HT-29 (cell line): ENCODE data around the gene OR2K2. TPM values are rescaled to one million over a fixed set of nuclear protein-coding genes. Genes with fewer than 3 reads are reported as not detected.
"Not testable (repeated sequence)": the region's sequence is repeated elsewhere in the genome, so short reads cannot be mapped to it uniquely, and the experiment has no call there.

Experiments used
- DNase-seq: peaks from one replicate; pipeline ENCODE4 v3.0.0-alpha.2; 2015; ENCODE audit warnings: low spot score
- total RNA-seq: library from RNA; depleted of rRNA; stranded (reverse); fragments of >200 nt; shearing (Covaris generic); gene quantifications from 2 replicates; pipeline ENCODE4 v1.2.3, GENCODE V29; 2014; rRNA removed

OR2K2 gene
- total RNA-seq, 1 experiment from 2014 or later = not detected

DNA sequence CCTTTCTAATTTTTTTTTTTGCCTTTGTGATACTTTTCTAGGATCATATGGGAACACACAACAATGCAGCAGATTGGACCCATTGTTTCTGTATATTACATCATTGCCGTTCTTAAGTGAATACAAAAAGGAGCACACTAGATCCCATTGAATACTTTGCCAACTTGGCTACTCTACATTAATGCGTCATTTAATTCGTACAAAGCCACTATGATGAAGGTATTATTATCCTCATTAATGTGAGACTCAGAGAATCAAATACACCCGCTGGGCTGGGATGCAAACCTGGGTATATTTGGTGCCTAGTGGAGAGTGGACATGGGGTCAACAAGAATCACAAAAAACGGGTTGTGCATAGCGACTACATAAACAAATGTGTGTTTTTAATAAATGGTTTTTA lies 31.9 kb downstream of the OR2K2 start:
- DNase-seq = no peak

DNA sequence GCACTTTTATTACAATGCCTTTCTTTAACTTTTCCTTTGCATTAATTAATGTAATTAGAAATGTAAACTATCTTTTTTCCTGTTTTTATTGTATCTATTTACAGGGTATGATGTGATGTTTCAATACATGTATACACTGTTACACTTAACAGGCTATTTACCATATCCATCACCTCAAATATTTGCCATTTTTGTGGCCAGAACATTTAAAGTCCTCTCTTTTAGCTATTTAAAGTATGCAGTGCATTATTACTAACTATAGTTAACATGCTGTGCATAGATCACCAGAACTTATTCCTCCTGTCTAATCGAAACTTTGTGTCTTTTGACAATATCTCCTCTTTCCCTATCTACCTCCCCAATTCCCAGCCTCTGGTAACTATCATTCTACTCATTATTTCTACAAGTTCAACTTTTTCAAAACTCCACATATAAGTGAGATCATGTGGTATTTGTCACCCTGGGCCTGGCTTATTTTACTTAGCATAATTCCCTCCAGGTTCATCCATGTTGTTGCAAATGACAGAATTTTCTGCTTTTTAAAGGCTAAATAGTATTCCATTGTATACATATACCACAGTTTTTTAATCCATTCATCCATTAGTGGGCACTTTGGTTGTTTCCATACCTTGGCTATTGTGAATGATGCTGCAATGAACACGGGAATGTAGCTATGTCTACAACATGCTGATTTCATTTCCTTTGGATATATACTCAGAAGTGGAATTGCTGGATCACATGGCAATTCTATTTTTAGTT lies 32.8 kb downstream of the OR2K2 start:
- no peak for DNase-seq

DNA sequence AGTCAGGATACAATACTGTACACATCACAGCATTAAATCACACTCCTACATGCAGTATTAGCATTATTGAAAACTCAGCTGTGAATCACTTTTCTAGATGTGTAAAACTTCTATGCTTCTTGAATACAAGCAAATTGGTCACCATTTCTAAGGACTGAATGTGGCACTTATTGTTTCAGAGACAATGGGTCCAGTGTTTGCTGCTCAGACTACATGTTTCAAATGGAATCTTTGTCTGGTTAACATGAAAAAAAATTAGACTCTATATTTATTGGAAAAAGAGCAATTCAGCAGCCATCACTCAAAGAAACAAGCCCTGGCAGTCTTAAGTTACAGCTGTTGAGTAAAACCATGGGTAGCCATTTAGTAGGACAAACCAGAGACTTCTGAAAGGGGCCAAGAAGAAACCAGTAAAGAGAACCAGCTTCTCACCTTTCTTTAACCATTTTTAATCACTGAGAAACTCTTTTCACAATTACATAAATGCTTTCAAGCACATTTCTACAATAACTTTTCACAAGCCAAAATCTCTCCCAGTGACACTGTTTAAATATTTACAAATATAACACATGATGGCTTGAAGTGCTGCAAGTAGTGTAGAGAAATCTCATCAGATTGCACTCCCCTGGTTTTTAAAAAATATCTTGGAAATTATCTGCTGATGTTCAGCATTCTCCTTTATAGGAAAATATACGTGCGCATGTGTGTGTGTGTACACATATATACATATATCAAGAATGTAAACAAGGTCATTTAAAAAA lies 35.2 kb downstream of the OR2K2 start:
- no peak for DNase-seq

DNA sequence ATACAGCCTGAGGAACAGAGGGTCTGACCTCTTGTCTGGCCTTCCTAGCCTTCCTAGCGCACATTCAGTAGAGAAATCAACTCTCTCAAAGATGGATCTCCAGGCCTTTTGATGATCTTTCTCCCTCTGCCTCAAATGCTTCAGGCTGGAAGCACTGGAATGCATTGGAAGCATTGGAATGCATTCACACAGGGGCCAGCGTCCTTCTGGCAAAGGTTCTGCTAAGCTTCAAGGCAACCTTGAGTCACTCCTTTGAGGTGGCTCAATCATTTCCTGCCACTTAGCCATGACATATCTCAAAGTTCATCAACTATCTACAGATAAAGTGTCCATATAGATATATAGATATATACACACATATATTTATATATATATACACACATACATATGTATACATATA lies 42.9 kb downstream of the OR2K2 start:
- no peak for DNase-seq

DNA sequence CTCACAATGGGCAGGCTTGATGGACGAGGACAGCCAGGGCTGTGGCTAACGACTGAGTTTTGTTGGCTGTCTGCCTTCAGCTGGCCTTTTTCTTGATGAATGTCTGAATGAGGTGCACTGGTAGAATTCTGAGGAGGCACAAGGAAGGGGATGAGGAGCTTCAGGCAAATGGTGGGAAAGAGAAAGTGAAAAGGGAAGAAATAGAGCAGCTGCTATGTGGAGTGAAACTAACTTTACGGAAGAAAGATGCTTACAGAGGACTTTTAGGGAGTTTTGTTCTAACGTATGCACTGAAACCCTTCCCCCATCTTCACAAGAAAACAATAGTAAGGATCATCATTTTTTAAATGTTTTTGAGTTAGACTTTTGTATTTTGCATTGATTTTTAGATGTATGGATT lies 45.3 kb downstream of the OR2K2 start:
- DNase-seq = no peak

DNA sequence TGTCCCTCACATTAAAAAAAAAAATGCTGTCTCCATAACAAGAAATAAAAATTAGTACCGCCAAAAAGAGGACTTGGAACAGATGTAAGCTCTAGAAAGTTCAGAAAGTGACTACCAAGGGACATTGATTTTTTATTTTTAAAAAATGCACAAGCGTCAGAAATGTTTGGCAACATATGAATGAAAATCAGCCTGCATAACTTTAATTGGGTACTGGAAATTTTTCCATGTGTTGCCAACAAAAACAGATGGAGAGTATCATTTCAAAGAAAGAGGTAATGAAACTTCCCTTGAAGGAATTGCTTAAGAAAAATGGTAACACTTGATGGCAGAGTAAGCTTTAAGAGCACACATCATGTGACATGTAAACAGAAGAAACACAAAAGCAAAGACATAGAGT lies 47.2 kb downstream of the OR2K2 start:
- DNase-seq = no peak

DNA sequence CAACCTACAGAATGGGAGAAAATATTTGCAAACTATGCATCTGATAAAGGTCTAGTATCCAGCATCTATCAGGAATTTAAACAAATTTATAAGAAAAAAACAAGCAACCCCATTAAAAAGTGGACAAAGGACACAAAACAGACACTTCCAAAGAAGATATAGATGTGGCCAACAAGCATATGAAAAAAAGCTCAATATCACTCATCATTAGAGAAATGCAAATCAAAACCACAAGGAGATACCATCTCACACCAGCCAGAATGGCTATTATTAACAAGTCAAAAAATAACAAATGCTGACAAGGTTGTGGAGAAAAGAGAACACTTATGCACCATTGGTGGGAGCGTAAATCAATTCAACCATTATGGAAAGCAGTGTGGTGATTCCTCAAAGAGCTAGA lies 49.2 kb downstream of the OR2K2 start:
- DNase-seq = not testable (repeated sequence)

Other genes starting within 250 kb of the OR2K2 start
- gene ECPAS, start 154.2 kb upstream of the OR2K2 start, total RNA-seq = 35.9 and 41.4 TPM in 2 replicates
- gene ZNF483, start 195.0 kb upstream of the OR2K2 start, total RNA-seq = not detected in 2 replicates